ENCODE results near the gene CAPN5. TPM values are rescaled to one million over a fixed set of nuclear protein-coding genes. Genes with fewer than 3 reads are reported as not detected.

The CAPN5 gene
- total RNA-seq, 1 experiment from 2014 or later: 17.3 TPM

Other genes starting within 250 kb of the CAPN5 start
- 41.8 TPM for gene ACER3, start 206.1 kb upstream of the CAPN5 start, total RNA-seq (2021; ENCODE audit: unreplicated experiment)
- 1.2 TPM for gene B3GNT6, start 32.6 kb upstream of the CAPN5 start, total RNA-seq (2021; ENCODE audit: unreplicated experiment)
- gene OMP, start 35.9 kb downstream of the CAPN5 start, total RNA-seq (2021; ENCODE audit: unreplicated experiment): 1.5 TPM
- gene MYO7A, start 61.3 kb downstream of the CAPN5 start, total RNA-seq (2021; ENCODE audit: unreplicated experiment): 1.3 TPM
- gene GDPD4, start 234.7 kb downstream of the CAPN5 start, total RNA-seq (2021; ENCODE audit: unreplicated experiment): not detected